DMS 273 (cell line): ENCODE data around the gene ITGA11.
"Not testable (repeated sequence)": the region's sequence is repeated elsewhere in the genome, so short reads cannot be mapped to it uniquely, and the experiment has no call there.

Experiments used
- DNase-seq: peaks from one replicate; lab custom pipeline; 2025; ENCODE audit not compliant: unreplicated experiment; lab: John Stamatoyannopoulos, UW

ITGA11 gene

DNA sequence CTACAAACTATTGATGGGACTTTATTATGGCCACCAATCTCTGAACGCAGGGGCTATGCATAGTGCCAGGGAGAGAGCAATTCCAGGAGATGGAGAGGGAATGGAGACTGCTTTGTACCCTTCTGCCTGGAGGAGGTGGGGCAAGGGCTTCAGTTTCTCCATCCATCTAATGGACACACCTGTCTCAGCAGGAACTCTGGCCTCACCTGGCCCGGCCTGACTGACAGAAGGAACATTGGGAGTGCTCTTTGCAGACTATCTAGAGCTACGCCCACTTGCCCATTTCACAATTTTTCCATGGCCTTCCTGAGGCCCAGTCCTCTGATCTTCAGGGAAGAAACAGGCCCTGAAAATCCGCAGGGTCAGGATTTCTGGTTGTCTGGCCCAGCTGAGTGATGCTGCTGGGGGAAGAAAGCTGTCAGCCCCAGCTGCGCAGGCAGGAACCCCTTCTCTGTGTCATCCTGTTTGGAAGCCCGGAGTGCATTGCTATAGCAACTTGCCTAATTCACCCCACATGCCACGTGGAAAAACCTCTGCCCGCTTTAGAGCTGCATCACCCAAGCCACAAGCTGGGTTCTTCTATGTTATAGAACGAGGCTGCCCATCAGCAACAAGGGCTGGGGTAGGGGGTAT lies 6.4 kb downstream of the ITGA11 start:
- DNase-seq = no peak

DNA sequence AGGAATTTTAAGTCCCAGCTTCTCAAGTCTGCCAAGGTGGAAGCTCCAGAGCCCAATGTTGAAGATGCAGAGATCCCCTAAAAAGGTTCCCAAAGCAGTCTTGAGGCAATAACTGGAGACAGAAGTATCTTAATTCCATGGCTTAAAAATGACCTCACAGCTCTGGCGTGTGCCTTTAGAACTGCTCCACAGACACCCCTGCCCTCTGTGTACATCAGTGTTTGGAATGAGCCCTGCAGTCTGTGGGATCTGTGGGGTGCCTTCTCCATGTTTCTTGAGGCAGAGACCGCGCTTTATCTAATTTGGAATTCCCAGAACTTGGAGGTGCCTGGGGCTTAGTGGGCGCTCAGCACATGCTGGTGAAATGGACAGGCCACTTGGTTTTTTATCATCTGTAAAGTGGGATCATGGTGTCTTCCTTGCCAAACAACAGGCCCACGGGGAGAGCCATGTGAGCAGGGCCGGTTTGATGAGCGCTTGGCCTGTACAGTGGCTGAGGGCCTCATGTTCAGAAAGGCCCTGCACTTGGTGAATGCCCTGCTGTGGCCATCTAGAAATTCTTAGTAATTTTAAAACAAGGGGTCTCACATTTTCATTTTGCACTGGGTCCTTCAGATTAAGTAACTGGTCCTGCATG lies 7.1 kb downstream of the ITGA11 start:
- DNase-seq = no peak

DNA sequence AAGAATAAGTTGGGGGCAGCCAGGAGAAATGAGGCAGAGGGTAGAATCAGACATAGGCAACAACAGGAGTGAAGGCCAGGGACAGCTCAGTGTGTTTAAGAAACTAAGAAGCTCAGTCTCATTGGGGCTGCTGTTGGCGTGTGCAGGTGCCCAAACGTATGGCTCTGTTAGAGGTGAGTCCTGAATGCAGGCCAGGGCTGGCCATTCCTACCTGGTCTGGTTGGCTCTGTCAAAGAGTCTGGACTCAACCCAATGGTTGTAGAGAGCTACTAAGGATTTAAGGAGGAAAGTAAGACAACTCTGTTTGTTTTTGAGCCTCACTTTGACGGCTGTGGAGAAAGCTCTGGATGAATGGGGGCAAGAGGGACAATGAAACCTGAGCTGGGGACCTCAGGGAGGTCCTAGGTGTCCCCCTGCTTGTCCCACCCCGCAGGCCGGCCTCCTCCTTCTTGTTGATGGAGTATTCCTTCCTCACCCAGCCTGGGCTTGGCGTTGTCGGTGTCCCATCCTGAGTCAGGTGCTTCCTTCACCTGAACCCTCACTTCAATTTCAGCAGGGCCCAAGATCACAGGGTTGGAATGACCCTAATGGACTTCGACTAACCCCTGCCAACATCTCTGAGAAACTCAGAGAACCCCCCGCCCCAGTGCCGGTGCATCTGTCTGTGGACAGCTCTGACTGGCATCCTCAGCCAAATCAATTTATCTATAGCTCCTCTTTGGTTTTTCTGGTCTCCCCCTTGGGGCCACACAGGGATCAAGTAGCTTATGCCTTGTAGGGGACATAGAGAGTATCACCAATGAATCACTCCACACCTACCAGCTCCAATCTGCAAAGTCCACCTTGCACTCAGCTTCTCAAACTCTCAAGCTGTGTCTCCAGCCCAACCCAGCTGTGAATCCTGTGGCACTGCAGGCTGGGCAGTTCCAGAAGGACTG lies 8.3 kb downstream of the ITGA11 start:
- no peak for DNase-seq

DNA sequence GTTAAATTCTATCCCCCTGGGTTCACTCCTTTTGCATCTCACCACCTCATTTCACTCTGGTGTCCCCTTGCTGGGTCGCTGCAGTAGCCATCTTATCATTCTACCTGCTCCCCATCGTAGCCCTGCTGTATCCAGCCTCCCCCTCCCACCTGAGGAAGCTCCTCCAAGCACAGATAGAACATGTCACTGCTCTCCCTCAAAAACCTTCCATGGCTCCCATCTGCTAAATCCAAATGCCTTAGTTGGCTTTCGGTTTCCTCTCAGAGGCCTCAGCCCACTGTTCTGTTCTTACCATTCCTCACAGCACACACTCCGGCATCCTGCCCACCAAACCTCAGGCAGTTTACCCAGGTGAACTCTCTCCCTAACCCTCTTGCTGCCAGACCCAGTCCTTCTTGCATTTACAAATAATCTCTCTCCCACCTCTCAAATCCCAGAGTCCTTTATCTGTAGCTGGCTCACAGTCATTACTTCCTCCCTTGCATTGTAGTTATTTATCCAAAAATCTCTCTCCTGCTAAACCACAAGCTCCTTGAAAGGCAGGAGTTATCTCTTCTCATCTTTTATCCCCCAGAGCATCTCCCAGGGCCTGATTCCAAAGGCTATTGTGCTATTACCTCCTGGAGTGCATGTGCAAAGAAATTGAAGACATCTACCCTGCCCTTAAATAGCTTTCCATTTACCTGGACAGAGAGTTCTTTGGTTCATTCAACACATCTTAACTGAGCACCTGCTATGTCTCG lies 9.4 kb downstream of the ITGA11 start:
- not testable (repeated sequence) for DNase-seq

DNA sequence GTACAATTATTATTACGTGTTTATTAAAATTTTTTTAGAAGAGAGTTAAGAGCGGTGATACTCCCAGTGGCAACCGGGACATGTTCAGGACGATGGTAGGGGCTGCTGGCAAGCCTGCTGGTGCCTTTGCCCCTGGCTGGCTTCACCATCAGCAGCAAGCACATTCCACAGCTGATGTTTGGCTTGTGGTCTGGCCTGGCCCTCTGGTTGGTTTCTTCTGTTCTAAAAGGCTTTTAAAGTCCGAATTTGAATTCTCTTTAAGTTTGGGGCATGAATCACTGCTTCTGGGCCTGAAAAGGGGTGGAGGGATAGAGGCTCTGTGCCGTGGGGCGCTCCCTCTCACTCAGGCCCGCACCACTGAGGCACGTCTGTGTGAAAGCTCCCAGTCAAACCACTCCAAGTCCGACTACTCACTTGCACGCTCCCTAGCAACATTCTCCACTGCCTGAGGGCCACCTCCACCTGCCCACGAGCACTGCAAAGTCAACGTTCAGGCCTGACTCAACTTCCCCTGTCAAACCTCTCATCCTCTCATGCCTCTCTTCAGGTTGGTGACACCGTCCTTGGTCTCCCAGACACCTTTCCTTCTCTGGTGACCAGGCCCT lies 10.1 kb downstream of the ITGA11 start:
- no peak for DNase-seq

DNA sequence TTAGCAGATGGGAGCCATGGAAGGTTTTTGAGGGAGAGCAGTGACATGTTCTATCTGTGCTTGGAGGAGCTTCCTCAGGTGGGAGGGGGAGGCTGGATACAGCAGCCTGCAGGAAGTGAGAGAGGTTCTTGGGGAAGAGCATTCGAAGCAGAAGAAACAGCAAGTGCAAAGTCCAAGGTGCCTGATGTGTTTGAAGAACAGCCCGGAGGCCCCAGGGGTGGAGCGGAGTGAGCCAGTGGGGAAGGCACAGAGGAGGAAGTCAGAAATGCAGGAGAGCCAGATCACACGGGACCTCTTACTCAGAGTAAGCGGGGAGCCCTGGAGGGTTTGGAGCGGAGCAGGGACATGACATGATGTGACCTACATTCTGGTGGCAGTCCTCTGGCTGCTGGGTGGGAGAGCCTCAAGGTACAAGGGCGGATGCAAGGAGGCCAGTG lies 10.8 kb downstream of the ITGA11 start:
- DNase-seq = no peak

DNA sequence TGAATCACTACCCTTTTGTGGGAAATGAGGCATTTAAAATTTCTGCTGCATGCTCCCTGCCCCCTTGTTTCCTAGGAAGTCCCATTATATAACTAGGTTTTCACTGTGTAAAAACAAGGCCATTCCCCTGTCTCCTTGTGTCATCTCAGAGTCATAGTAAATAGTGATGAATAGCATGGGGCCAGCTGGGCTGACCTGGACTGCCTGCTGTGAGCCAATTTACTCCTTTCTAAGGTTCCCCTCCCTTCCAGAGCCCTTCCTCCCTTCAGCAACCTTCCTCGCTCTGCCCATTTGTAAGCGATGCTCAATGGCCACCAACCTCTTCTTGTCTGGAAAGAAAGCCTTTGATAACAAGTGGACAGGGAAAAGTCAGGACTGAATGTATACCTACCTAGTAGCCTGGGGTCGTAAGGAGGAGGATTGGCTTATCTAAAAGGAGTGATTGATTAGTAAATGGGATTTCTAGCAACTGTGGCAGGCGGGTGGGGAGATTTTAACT lies 11.7 kb downstream of the ITGA11 start:
- no peak for DNase-seq

DNA sequence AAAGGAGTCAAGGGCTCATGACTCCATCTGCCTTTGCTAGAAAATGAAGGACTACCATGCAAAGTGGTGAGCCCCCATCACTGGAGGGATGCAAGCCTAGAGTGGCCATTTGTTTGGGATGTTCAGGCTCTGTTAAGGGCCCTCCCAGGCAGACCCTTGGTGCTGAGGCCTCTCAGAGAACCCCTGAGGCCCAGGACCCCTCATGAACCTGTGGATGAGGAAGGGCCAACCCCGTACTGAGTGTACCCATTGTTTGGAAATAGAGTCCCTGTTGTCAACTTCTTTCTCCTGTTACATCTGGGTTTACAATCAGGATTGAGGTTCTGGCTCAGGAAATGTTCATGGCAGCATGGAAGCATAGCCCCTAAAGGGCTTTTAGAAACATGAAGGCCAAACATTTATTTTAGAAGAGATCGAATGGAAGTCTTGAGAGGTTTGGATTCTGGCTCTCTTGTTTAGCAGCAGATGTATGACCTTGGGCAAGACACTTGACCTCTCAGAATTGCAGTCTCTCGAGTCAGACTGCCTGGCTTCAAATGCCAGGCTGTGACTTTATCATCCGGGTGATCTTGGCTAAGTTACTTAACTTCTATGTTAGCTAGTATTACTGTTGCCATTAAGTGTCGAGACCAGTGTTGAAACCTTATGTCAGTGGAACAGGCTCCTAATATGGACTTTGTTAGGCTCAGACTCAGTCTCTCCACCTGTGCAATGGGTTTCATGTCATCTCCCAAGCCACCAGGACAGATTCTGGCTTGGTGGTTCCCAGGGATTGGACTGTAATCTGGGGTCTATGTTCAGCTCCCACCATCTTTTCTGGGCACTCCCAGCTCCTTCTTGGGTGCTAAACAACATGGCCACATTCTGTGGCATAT lies 12.4 kb downstream of the ITGA11 start:
- DNase-seq = no peak

DNA sequence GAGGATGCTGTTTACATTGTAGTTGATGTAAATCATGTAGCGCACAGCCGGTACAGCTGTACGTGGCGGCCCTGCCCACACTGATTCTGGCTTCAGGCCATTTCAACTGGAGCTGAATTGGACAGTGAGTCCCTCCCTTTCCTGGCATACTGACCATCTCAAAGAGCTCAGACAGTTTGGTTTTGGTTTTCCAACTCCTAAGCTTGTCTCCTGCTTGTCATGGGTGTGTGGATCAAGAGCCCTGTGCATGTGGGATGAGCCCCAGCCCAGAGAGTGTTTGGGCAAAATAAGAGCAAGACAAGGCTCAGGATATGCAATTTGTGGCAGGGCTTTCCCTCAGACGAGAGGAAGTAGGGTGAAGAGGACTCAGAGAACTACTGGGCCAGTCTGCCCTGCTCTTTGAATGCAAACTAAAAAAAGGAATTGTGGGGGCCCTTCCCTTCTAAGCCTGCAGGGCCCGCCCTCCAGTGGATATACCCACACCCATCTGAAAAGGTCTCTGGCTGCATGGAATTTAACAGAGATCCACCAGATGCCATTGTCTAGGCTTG lies 13.3 kb downstream of the ITGA11 start:
- DNase-seq = peak; percentile 37

DNA sequence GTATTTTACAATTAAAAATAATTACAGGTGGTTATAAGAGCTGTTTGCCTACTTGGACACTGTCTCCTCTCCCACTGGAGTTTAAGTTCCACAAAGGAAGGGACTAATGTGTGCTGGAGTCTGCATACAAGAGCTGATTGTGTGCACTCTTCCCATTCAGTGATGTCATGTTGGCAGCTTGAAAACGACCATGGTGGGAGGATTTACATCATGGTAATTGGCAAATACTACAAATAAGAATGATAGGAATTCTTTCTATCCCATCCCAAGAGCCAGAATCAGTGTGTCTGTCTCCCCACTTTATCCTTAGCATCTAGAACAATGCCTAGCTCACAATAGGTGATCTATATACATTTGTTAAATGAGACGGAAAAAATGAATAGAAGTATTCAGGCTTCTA lies 14.1 kb downstream of the ITGA11 start:
- no peak for DNase-seq

DNA sequence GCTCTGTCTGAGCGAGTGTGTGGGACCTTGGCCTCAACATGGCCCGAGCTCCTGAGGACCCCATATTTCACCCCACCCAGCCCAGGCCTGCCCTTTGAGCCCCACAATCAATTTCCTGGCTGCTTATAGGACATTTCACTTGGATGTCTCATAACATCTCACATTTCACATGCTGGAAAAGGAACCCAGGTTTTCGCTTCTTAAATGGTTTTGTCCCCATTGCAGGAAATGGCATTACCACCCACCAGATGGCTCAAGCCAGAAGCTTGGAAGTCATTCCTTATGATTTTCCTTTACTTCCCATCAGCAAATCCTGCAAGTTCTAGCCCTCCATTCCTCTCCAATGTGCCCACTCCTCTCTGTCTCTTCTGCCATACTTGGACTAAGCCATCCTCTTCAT lies 14.9 kb downstream of the ITGA11 start:
- no peak for DNase-seq

DNA sequence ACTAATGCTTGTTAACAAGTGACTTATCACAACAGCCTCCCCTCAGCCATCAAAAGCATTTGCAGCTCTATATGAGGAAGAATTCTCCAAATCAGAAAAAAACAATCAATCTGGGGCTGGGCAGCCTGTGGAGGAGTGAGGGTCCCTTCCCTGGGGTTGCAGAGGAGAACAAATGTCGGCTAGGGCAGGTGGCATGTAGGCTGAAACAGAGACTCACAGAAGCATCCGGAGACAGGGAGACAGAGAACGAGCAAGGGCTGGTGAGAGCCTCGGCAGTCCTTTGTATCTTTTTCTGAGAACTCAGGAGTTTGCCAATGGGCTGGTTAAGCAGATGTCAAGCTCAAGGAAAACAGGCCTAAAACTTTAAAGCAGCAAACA lies 15.8 kb downstream of the ITGA11 start:
- no peak for DNase-seq

DNA sequence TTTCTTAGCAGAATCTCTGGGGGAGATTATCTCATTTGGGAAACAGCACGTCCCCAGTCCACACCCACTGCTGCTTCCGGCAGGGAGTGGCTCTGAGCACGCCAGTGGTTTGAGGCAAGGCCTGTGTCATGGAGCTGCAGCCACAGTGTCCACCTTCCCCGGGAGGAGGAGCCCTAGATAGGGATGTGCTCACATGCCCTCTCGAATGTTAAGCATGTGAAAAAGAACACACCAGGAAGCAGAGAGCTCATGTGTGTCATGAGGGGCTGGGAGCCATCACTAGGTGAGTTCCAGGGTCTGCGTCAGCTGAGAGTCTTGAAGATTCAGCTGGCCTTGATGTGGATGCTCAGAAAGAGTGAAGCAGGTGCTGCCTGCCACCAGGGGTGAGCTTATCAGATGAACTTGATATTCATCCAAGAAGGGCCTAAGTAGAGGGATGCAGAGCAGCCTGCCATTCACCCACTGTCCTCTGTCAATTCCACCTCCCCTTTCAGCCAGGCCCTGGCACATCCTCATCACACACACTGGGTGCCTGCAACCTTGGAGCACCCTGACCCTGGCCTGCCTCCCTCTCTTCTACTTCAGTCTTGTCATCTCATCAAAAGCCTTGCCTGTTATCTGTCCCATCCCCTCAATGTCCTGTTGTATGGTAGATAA lies 16.3 kb downstream of the ITGA11 start:
- no peak for DNase-seq

DNA sequence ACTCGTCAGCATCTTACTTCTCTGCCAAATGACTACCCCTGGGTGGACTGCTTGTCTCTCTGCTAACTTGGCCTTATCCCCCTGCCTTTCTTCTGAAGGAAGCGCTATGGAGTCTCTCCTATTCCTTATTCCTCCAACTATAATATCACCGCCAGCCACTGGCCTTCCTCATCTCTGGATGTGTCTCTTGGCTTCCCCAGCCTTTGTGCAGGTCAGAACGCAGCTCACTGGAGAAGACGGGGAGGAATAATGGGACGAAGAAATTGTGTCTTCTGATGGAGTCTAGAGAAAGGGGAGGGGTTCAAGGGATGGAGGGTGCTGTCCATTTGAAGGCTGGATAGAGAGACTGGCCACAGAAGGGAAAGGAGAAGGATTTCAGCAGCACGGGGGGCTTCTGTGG lies 16.9 kb downstream of the ITGA11 start:
- no peak for DNase-seq

DNA sequence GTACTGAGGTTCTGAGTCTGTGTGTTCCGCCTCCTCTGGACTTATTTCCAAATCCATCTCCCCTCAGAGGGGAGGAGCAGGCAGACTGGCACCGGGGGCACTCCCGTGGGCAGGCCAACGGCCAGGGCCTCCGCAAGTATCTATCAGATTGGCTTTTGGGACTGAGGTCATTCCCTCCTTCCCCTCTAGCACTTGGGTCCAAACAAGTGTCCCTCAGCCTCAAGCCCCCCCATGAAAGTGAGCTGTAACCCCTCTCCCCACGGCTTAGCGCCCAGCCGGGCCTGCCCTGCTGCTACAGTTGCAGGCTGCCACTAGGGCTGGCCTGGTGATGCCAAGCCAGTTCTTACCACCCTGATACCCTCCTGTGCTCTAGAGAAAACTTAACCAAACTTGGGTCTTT lies 17.4 kb downstream of the ITGA11 start:
- DNase-seq = no peak

DNA sequence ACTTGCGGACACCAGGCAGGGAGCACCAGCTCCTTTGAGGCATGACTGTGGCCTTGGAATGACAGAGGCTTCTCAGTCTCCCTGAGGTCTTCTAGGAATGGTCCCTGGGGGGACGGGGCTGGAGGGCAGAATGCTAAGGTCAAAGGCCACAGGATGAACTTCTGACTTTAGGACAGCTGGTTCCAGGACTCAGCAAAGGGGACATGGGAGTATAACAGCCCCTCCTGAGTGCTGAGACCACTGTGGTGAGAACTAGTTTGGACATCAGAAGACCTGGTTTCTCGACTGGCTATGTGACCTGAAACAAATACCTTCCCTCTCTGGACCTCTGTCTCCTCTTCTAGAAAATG lies 17.8 kb downstream of the ITGA11 start:
- DNase-seq = no peak

DNA sequence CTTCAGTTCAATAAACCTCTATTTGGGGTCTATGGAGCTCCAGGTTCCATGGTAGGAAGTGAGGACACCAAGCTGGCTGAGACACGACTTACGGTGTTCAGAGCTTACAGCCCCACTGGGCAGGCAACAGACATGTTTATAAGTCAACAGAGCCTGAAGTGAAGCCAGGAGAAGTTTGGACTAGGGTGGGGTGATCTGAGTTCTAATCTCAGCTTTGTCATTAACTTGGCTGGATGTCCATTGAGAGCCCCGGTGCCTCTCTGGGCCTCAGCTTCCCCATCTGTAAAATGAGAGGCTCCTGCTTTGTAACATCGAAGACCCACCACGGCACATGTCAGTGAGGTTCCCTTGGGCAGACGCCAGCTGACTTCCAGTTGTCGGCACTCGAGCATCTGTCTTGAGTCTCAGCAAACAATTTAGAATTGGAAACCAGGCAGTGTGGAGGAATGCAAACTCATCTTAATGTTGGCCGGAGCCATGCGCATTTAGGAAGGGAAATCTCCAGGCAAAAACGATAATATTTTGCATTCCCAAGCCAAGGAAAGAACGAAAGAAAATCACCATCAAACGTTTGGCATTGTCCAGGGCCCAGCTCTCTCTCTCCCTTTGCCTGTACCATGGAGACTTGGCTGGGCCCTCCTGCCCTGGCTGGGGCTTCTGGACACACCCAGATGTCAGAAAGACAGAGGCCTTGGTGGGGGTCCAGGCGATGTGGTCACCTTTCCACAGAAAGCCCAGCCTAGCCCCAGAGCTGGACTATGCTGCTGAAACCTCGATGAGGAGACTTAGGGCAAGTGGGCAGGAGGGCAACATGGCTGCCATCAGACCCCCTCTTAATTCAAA lies 18.4 kb downstream of the ITGA11 start:
- DNase-seq = no peak

DNA sequence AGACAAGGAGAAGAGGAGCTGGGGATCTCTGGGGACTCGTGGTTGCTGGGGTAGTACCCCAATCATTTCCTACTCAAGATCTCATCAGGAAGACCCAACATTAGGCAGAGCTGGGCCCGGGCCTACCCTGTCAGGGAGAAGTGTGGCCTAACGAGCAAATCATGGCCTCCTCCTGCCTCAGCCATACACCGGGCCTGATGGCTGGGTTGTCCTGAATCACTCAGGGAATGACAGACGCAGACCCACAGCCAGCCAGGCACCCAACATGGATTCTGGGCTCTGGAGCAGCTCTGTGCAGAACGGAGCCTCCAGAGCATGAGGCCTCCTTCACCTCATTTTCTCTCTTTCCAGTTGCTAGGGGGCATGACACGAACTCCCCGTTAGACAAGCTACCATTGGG lies 19.7 kb downstream of the ITGA11 start:
- no peak for DNase-seq
